ENCODE data around the gene ZC3H4. TPM values are rescaled to one million over a fixed set of nuclear protein-coding genes. Genes with fewer than 3 reads are reported as not detected.

The ZC3H4 gene
- total RNA-seq, 1 experiment from 2014 or later, result 94.4 TPM

DNA sequence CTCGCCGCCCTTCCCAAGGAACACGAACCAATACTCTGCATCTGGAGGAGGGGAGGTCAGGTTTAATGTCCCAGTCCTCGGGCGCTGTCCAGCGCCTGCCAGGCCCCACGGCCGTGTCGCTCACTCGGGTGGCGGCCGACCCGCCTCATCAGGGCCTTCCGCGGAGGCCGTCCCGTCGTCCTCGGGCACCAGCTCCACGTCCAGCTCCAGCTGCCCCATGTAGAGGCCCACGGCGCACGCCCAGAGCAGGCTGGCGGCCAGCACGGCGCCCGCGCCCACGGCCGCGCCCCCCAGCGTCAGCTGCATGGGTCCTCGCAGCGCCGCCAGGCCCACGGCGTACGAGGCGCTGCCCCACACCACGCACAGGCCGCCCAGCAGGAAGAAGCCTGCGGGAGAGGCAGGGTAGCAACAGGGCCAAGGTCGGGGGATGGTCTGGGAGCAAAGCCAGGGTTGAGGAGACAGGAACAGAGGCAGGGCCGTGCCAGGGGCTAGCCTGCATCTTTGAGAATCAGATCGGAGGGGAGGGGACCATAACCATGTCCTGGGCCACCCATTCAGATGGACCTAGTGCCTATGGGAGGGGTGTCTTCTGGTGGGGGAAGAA lies 67.6 kb downstream of the ZC3H4 start:
- H3K9me3 ChIP-seq (ENCODE audit: low read depth, low read length, poor library complexity, severe bottlenecking), result no peaks in the 10 kb centered on the region
- H3K27ac ChIP-seq (ENCODE audit: low read depth, low read length, poor library complexity, severe bottlenecking), result no peak overlapping the region
- TF ChIP-seq EZH2 (IDR thresholded peaks at IDR 0.05; ENCODE audit: borderline replicate concordance, low read depth, low read length, poor library complexity, severe bottlenecking) (no peak), CTCF (conservative IDR thresholded peaks at IDR 0.05; ENCODE audit: low read depth, low read length) (no peak)
- intact Hi-C loops (cut with micrococcal nuclease; ENCODE audit: unreplicated experiment), result no loop called here
- H3K4me3 ChIP-seq (ENCODE audit: low read depth, low read length, poor library complexity, severe bottlenecking), result no peak overlapping the region
- DNase-seq (ENCODE audit: low spot score), result no peak
- CTCF ChIA-PET, result no interaction called here
- H3K36me3 ChIP-seq (ENCODE audit: insufficient read depth, low read length, poor library complexity, severe bottlenecking), result no peaks in the 10 kb centered on the region
- POLR2A ChIA-PET (ENCODE audit: low non-redundant PET), result no interaction called here
- H3K27me3 ChIP-seq (replicated peaks; ENCODE audit: insufficient read depth, low read depth, low read length, poor library complexity), result no peaks in the 10 kb centered on the region
- H3K4me1 ChIP-seq (ENCODE audit: insufficient read depth, low read length, poor library complexity, severe bottlenecking), result peaks cover 9% of the 10 kb centered on the region
- BruUV-seq (replicated peaks), result no TSS peak

DNA sequence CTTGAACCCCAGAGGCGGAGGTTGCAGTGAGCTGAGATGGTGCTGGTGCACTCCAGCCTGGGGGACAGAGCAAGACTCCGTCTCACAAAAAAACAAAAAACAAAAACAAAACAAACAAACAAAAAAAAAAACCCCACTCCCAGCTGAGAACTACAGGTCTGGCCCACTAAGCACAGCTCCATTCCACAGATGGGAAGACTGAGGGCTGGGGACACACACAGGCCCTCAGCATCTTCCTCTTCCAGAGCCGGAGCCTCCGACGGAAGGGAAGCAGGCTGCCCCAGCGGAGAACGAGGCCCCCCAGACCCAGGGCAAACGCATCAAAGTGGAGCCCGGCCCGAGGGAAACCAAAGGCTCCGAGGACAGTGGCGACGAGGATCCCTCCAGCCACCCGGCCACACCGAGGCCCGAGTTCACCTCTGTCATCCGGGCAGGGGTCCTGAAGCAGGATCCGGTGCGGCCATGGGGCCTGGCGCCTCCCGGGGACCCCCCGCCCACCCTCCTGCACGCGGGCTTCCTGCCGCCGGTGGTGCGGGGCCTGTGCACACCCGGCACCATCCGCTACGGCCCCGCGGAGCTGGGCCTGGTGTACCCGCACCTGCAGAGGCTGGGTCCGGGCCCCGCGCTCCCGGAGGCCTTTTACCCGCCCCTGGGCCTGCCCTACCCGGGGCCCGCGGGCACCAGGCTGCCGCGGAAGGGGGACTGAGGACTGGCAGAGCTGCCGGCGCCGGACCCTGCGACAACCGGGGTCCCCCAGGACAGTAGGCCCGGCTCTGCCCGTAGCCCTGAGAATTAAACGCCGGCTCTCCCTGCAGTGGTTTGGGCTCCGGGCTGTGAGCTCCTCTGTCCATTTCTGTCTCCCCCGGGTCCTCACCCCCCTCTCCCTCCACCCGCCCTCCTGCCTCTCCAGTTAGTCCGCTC lies 68.4 kb downstream of the ZC3H4 start:
- Histone ChIP-seq H3K4me1 (ENCODE audit: insufficient read depth, low read length, poor library complexity, severe bottlenecking) (peaks cover 9% of the 10 kb centered on the region), H3K4me3 (ENCODE audit: low read depth, low read length, poor library complexity, severe bottlenecking) (no peak overlapping the region), H3K27me3 (replicated peaks; ENCODE audit: insufficient read depth, low read depth, low read length, poor library complexity) (no peaks in the 10 kb centered on the region), H3K27ac (ENCODE audit: low read depth, low read length, poor library complexity, severe bottlenecking) (no peak overlapping the region), H3K9me3 (ENCODE audit: low read depth, low read length, poor library complexity, severe bottlenecking) (no peaks in the 10 kb centered on the region), H3K36me3 (ENCODE audit: insufficient read depth, low read length, poor library complexity, severe bottlenecking) (no peaks in the 10 kb centered on the region)
- CTCF ChIA-PET, result no interaction called here
- POLR2A ChIA-PET (ENCODE audit: low non-redundant PET), result no interaction called here
- DNase-seq (ENCODE audit: low spot score), result no peak
- intact Hi-C loops (cut with micrococcal nuclease; ENCODE audit: unreplicated experiment), result no loop called here
- TF ChIP-seq EZH2 (IDR thresholded peaks at IDR 0.05; ENCODE audit: borderline replicate concordance, low read depth, low read length, poor library complexity, severe bottlenecking), result no peak
- no peak for TF ChIP-seq CTCF (conservative IDR thresholded peaks at IDR 0.05; ENCODE audit: low read depth, low read length)
- no TSS peak for BruUV-seq (replicated peaks)

DNA sequence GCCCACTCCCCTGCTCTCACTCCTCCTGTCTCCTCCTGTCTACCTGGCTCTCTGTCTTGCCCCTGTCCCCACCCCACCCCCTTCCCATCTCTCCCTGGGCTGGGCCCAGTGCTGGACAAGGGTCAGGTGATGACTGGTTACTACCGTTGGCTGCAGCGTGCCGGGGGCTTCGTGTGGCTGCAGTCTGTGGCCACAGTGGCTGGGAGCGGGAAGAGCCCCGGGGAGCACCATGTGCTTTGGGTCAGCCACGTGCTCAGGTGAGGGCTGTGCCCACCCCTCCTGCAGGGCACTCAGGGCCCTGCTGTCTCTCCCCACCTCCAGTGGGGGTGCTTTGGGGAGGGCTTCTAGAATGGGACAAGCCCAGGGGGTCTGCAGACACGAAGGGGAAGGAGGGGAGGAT lies 72.7 kb downstream of the ZC3H4 start:
- Histone ChIP-seq H3K4me1 (ENCODE audit: insufficient read depth, low read length, poor library complexity, severe bottlenecking) (no peaks in the 10 kb centered on the region), H3K36me3 (ENCODE audit: insufficient read depth, low read length, poor library complexity, severe bottlenecking) (no peaks in the 10 kb centered on the region), H3K27me3 (replicated peaks; ENCODE audit: insufficient read depth, low read depth, low read length, poor library complexity) (no peaks in the 10 kb centered on the region), H3K4me3 (ENCODE audit: low read depth, low read length, poor library complexity, severe bottlenecking) (no peak overlapping the region), H3K27ac (ENCODE audit: low read depth, low read length, poor library complexity, severe bottlenecking) (no peak overlapping the region), H3K9me3 (ENCODE audit: low read depth, low read length, poor library complexity, severe bottlenecking) (no peaks in the 10 kb centered on the region)
- BruUV-seq (replicated peaks), result no TSS peak
- ChIA-PET CTCF (no interaction called here), POLR2A (ENCODE audit: low non-redundant PET) (no interaction called here)
- intact Hi-C loops (cut with micrococcal nuclease; ENCODE audit: unreplicated experiment), result no loop called here
- DNase-seq (ENCODE audit: low spot score), result no peak
- TF ChIP-seq CTCF (conservative IDR thresholded peaks at IDR 0.05; ENCODE audit: low read depth, low read length), result no peak
- TF ChIP-seq EZH2 (IDR thresholded peaks at IDR 0.05; ENCODE audit: borderline replicate concordance, low read depth, low read length, poor library complexity, severe bottlenecking), result no peak

Measured in A673 (cell line).